HG02678 (cell line): ENCODE data around the gene CNTNAP2.

Source experiments
- ATAC-seq: cut with Tn5 transposase; IDR thresholded peaks from one replicate; pipeline ENCODE4 v1.9.1; 2021; ENCODE audit warnings: mild to moderate bottlenecking, moderate library complexity; ENCODE audit not compliant: unreplicated experiment

The CNTNAP2 gene

DNA sequence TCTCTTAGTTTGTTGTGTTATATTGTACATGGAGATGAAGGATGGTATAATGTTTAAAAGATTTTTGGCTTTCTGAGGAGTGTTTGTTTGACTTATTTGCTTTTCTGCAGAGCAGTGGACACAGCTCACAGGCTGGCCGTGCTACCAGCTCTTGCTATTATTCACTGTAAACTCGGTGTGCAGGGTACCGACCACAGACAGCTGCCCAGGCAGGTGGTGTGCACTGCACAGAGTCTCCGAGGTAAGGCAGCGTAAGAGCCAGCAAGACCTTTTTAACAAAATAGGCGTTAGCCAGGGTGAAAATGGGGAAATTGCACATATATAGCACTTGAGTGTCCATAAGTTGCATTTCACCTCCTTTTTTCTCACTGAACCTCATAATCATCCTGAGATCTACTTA, 438.0 kb downstream of the CNTNAP2 start:
- no peak for ATAC-seq

DNA sequence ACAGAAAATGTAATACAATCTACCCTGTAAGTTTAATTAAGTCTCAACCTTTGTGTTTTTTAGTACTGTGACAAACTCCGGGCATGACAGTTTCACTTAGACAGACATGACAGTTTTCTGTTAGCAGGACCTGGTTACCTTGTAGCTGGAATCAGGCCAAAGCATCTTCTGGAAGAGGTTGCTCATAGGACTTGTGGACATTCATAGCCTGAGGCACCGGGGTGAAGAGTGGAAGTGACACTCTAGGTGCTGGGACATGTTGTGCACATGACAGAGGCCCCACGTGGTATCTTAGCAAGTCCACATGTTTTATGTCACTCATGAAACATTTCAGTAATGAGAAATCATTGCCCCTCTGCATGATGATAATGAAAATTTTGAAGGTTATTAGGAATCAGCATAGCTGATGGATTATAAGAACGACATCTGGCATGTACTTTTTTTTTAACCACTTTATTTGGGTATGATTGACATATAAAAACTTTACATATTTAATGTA, 441.4 kb downstream of the CNTNAP2 start:
- no peak for ATAC-seq

DNA sequence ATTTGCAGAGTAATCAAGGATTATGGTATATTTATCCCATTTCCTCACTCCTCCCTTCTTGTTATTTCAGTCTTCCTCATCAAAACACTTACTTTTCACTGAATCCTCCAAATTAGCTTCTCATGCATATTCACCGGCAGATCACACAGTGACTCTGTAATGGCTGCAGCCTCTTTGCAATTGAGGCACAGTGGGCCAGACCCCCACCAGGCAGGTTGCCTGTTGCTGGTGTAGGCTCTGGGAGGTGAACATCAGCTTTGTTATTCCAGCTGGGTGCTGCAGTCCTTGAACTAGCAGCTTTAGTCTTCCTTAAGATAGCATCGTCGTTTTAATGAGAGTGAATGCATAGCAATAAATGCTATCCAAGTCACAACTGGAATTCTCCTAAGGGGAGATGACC, 449.3 kb downstream of the CNTNAP2 start:
- ATAC-seq = no peak

DNA sequence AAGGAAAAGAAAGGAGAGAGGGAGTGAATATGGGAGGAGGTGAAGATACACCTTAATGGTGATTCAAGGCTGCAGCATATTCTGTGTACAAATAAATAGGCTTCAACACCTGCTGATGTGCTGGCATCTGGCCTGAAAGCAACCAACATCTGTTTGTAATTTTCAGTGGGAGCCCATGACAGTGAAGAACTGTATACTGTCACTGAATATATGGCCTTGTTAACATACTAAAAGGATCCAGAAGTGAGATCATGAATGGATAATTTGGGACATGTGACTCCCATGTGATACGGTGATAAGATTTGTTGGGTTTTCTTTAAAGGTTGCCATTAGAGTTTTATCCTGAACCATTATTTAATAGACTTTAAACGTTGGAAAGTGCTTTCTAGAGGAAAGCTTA, 459.3 kb downstream of the CNTNAP2 start:
- ATAC-seq = no peak

DNA sequence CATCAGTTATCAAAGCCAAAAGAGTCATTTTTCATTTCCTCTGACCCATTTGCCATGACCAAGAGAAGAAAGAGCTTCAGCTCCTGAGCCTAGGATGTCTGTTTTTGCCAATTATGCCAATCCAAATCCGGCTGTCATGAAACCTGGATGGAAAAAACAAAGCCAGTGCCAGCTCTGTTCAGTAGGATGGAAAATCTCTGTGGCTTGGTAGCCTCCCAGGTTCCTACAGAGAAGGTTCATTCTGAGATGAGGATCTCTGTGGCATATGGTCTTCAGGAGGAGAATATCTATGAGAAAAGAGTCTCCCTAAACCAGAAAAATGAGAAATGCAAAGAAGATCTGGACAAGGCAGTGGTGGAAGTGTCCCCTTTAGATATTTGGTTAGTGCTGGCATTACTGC, 475.4 kb downstream of the CNTNAP2 start:
- no peak for ATAC-seq

DNA sequence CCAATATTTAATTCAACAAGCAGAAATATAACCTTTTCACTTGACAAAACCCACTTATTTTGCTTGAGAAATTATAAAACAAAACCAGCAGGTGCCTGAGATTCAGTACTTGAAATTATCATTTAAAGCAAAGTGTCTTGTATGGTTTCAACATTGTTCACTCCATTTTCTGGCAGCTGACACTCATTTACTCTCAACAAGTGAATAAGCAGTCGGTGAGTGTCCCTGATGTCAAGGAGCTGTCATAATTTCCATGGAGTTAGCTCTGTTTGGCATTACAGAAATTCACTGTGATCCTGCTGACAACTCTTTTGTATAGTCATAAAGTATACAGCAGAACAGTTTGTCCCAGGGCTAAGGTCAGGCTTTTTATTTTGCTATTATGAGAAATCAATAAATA, 490.0 kb downstream of the CNTNAP2 start:
- ATAC-seq = no peak

DNA sequence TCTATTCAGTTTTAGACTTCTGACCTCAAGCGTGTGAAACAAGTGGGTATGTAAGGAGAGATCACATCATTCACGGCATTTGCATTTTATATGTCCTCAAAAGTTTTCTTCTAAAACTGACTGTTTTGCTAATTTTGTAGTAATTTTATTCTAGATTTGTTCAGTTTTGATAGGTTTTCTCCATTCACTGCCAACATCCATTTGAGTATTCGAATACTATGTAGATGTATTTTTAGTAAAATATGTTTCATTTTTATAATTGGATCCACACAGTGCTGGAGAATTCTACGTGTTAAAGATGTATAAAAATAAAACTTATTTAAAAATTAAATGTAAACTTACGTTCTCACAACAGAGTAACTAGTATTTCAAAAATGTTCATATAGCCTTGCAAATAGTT, 503.0 kb downstream of the CNTNAP2 start:
- no peak for ATAC-seq

DNA sequence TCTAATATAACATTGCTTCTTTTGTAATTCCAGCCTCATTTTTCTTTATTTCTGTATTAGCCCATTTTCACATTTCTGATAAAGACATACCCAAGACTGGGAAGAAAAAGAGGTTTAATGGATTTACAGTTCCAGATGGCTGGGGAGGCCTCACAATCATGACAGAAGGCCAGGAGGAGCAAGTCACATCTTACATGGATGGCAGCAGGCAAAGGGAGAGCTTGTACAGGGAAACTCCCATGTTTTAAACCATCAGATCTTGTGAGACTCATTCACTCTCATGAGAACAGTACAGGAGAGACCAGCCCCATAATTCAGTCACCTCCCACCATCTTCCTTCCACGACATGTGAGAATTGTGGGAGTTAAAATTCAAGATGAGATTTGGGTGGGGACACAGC, 510.3 kb downstream of the CNTNAP2 start:
- no peak for ATAC-seq

DNA sequence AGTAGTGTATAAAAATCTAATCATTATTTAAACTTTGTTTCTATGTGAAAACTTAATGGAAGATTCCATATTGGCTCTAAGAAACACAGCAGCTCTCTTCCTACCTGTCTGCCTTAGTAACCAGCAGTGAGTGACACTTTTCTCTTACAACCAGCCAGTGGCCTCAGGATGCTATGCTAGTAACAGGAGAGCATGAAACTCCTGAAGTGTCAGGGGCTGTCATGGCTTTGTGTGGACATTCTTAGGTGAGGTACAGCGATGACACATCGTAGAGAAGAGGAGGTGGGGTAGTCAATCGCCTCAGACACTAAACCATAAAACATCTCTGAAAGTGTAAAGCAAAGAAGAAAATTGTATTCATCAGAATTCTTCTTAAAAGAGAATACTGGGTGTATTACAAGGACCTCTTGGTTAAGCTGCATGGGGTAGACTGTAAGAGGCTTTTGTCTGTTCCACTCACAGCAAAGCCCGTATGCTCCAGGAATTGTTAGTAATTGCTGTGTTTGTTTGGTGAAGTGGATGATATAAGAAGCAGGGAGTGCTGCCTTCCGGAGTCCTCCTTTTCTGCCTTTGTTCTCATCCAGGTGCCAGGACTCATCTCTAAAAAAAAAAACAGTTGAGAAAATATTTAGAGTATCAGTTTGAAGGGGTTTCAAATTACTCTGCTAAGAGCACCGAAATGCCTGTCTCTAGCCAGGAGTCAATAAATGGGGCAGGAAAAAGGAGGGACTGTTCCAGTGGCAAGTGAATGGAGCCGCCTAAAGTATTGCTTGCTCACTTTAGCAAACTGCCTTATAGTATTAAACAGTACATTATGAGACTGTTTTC, 518.8 kb downstream of the CNTNAP2 start:
- ATAC-seq = no peak

DNA sequence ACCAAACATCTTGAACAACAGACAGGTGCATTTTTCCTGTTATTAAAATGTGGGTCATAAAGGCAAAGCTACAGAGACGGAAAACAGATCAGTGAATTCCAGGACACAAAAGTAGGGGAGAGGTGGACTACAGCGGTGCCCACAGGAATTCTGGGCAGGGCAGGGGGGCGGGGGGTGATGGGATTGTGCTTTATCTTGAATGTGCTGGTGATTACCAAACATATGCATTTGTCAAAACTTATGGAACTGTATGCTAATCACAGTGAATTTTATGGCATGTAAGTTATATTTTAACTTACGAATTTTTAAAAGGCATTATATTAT, 519.4 kb downstream of the CNTNAP2 start:
- no peak for ATAC-seq

DNA sequence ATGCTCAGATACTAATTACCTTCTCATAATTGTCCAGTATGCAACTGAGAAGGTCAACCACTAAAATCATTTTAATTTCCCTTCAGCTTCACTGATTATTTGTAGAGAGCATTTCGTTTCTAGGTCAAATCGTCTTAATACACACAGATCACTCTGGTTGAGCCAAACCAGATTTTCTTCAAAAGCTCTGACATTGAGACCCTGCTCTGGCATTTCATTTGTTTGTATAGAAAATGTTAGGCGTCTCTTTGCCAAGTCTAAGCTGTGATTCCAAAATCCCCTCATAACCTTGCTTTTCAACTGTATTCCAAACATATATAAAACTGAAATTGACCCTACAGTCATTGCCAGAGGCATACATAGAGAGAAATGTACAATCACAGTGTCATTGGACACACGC, 520.0 kb downstream of the CNTNAP2 start:
- ATAC-seq = no peak

DNA sequence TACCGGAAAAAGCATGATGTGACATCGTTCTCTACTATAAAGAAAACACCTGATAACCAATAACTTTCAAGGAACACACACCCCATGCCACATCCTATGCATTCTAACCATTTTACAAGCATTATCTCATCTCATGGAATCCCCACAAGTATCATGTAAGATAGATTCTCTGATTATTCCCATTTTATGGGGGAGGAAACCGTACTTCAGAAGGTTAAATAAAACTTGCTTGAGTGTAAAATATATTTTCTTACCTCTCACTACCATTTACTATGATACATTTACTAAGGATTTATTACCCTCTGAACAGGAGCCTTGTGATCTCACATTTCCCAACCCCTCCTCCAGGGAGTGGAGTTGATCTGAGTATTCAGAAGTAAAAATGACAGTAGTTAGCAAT, 522.7 kb downstream of the CNTNAP2 start:
- ATAC-seq = no peak

DNA sequence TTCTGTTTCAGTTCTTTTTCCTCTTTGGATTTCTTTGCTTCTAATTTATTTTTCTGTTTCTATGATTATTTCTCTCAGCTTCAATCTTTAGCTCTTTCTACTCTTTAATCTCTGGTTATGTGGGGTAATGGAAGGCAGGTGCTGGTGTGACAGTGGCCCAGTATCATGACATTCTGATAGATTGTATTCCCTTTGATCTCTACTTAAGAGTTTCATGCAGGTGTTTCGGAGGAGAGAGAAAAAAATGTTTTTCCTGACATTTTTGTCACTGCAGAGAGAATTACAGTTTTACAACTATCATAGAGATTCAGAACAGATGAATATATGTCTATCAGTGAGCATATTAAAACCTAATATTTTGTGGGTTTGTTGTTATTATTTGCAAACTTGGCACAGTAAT, 524.9 kb downstream of the CNTNAP2 start:
- no peak for ATAC-seq

DNA sequence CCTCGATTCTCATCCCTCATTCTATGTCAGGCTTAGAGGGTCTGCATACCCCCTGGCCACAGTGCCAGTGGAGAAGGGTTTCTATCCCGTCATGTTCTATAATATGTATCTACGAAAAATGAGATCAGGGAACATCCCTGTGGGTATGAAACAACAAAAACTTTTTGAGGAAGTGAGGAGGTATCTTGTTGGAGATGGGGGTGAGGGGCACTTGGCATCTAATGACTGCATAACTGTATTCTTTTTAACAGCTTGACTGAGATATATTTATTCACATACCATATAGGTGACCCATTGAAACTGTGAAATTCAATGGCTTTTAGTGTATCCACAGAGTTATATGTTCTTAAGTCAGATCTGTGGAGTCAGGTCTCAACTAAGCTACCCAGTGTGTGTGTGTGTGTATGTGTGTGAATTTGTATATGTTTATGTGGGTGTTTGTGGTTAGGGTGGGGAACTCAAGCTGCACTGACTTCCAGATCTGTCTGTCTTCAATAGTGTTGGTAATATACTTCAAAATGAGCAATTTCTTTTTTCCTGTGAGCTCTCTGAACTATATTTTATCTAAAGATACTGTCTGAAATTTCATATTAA, 528.9 kb downstream of the CNTNAP2 start:
- no peak for ATAC-seq

DNA sequence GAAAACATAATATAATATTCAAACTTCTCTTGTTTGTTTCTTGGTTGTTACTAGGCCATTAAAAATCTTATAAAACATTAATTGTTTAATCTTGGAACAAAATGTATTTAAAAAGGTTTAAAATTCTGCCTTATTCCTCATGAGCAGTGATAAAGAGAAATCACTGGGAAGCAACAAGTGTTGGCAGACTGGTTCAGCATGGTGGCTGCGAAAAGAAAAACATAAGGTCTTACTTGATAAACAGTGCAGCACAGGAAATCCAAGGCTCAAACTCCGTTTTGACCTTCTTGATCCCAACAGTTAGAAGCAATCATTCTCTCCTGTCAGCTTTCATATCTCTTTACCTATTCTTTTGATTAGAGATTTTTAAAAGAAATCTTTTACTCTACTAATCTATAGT, 530.8 kb downstream of the CNTNAP2 start:
- no peak for ATAC-seq

DNA sequence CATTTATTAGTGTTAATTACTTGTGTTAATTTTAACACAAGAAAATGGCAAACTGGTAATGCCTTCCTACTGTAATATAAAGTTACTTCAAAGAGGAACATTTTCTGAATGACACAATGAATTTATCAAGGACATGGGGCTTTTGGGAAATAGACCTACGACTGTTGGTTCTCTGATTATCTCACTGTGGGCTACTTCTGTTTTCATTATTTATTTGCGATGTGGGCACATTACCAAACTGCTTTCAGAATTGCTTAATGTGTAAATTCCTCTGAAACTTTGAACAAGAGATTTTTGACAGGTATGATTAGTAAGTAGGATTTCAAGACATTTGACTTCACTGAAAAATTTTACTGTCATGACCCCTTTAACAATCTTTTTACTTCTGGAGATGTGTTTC, 535.6 kb downstream of the CNTNAP2 start:
- no peak for ATAC-seq

DNA sequence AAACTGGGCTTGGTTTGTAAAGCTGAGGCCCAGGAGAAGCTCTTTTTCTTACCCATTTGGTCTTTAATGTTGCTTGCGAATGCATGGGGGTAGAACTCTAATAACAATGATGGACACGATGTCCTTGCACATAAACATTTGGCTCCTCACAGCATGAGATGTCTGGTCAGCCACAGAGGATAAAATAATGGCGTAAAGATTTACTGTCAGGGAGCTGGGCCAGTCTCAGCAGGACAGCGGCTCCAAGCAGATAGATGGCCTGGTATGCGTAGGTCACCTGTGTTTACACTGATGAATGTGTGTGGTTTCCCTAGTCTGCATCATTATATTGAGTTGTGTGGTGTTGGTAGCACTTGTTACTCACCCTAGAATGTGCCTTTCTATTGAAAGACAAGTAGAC, 537.4 kb downstream of the CNTNAP2 start:
- ATAC-seq = no peak

DNA sequence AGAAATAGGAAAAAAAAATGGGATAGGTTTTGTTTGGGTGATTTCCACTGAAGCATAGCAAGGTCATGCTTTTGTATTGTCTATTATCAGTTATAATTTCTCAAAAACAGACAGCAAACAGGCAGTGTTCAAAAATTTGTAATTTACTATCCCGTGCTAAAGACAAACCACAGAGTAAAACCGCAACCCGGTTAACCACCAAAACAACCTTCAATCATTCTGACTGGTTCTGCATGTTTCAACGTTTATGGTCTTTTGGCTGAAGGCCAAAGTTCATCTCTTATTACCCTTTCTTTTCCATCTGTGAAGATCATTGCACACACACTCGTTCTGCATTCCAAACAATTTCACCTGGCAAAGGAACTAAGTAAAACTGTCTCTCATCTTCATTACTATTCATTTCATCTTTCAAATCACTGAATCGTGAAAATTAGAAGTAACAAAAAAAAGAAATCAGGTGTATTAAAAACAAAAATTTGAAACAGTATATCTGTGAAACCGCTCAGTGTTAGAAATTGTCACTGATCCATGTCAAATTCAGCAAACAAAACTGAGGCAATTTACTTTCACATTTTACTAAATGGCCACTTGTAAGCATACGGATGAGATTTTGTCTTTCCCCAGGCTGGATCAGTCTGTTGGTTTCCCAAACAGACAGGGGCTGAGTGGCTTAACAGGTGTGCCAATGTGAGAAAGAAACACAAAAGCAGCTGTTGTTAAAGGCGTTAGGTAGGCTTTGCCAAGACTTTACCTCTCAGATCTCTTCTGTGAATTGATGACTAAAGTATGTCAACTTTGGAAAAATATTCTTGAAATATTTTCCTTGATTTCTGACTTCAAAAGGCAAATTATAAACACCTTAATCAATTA, 539.6 kb downstream of the CNTNAP2 start:
- no peak for ATAC-seq

DNA sequence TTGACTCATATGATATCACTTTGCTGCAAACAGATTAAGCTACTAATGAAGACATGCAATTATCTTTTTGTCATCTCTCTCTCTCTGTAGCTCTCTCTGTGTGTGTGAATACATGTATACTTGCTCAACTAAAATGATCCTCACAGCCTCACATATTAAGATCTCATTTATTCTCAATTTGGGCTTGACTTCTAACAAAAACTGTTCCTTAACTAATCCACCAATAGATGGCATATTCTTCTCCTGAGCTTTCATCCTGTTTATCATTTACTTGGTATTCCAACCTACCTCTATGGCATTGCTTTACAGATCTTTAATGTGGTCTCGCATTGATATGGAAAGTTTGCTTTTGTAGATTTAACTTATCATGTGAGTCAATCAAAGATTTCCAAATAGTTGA, 540.4 kb downstream of the CNTNAP2 start:
- ATAC-seq = no peak

DNA sequence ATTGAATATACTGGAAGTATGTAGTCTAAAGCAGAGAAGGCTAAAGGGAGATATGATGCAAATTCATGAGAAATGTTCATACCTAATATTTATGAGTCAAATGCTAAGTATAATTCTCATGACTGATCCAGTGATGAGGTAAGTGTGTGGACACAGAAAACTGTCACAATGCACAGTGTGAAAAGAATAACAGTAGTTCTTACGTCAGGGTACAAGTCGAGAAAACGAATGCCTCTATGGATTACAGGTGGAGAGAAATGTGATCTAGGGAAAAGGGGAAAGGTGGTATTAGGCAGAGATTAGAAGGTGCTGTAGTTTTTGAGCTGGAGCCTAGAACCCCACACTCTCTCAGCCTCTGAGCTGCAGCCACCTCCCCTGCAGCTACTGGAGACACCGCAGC, 542.0 kb downstream of the CNTNAP2 start:
- no peak for ATAC-seq

DNA sequence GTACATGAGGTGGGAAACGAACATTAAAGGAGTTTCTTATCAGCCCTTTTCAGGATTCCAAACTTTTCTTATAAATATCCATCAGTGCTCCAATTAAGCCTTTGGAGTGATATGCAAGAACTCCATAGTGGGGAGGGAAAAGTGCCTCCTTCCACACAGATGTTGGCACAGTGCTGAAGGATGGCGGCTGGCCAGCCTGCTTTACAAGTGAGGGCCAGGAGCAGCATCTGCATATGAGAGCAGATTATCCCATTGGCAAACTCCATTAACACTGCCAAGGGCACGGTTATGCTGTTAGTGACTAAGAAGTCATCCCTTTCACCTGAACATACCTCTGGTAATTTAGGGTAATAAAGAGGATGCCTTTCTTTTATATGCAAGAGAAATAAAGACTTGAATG, 543.1 kb downstream of the CNTNAP2 start:
- no peak for ATAC-seq

DNA sequence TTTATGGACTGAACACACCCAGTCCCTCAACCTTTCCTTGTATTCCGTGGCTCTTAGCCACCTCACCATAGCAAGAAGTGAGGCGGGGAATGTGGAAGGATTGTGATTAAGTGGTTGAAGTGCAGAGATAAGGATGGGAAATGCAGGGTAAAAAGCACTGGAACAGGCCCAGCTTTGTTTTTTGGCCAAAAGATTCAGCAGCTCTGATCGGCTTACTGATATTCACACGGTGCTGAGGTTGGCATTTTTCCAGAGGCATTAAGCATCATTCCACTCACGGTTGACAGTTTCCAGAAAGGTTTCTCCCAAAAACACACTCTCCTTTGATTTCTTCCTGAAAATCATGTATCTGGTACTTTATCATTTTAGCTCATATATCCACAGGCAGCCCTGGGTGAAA, 544.2 kb downstream of the CNTNAP2 start:
- no peak for ATAC-seq
